Cardiac muscle cell (in vitro differentiated cells and primary cell): ENCODE results near the gene EFCAB12. TPM values are rescaled to one million over a fixed set of nuclear protein-coding genes. Genes with fewer than 3 reads are reported as not detected.

Source experiments
- DNase-seq, 2 donors: peaks; one replicate each; pipeline versions ENCODE4 v3.0.0 to v3.0.0-alpha.2; 2010 to 2017; ENCODE audit warnings: low read depth in 1 of 2, low spot score in 1 of 2
- H3K27ac ChIP-seq: fragments of 200-600 bp; sonication (generic); 2 replicates; pipeline ENCODE4 v1.5.1; 2016
- H3K27me3 ChIP-seq: fragments of 200-600 bp; sonication (generic); 2 replicates; pipeline ENCODE4 v1.6.0; 2016; ENCODE audit warnings: control low read depth
- H3K36me3 ChIP-seq: fragments of 200-600 bp; sonication (generic); 2 replicates; pipeline ENCODE4 v1.5.1; 2016; ENCODE audit warnings: control low read depth
- H3K4me1 ChIP-seq: fragments of 200-600 bp; sonication (generic); 2 replicates; pipeline ENCODE4 v1.8.1; 2017; ENCODE audit warnings: low read depth, mild to moderate bottlenecking, mixed run types
- H3K4me3 ChIP-seq: fragments of 200-600 bp; sonication (generic); 2 replicates; pipeline ENCODE4 v1.5.1; 2016; ENCODE audit warnings: mild to moderate bottlenecking
- H3K9me3 ChIP-seq: fragments of 200-600 bp; sonication (generic); 2 replicates; pipeline ENCODE4 v1.5.1; 2017; ENCODE audit warnings: low read depth, mild to moderate bottlenecking, control low read depth
- polyA plus RNA-seq: library from polyadenylated mRNA; unstranded; fragments of >200 nt; fragmentation: Nextera tagmentation; extraction: Ambion mirVana; gene quantifications from 2 replicates; pipeline ENCODE4 v1.2.1, GENCODE V29; 2016
- total RNA-seq: library from RNA; depleted of rRNA; stranded (reverse); fragments of >200 nt; gene quantifications from 2 replicates; pipeline ENCODE4 v1.2.3, GENCODE V29; 2016
- TF ChIP-seq, protein P1 (sequence below): IDR thresholded peaks from 2 replicates; pipeline ENCODE4 v1.5.1; 2012; ENCODE audit warnings: low read depth, mild to moderate bottlenecking, low read length

Gene EFCAB12
- total and polyA plus RNA-seq, 2 experiments from 2014 or later = 0.48 to 1.7 TPM

- H3K9me3 ChIP-seq = no peaks in the 10 kb centered on the region
- TF ChIP-seq, protein P1, sequence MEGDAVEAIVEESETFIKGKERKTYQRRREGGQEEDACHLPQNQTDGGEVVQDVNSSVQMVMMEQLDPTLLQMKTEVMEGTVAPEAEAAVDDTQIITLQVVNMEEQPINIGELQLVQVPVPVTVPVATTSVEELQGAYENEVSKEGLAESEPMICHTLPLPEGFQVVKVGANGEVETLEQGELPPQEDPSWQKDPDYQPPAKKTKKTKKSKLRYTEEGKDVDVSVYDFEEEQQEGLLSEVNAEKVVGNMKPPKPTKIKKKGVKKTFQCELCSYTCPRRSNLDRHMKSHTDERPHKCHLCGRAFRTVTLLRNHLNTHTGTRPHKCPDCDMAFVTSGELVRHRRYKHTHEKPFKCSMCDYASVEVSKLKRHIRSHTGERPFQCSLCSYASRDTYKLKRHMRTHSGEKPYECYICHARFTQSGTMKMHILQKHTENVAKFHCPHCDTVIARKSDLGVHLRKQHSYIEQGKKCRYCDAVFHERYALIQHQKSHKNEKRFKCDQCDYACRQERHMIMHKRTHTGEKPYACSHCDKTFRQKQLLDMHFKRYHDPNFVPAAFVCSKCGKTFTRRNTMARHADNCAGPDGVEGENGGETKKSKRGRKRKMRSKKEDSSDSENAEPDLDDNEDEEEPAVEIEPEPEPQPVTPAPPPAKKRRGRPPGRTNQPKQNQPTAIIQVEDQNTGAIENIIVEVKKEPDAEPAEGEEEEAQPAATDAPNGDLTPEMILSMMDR = no peak
- DNase-seq = no peak
- H3K36me3 ChIP-seq = no peaks in the 10 kb centered on the region
- peaks cover 11% of the 10 kb centered on the region for H3K4me1 ChIP-seq
- no peaks in the 10 kb centered on the region for H3K27me3 ChIP-seq
- H3K4me3 ChIP-seq = no peak overlapping the region
- H3K27ac ChIP-seq = no peak overlapping the region
Observed at GRCh38 chr3:129352650-129353588, 75.5 kb downstream of the EFCAB12 start.

DNA sequence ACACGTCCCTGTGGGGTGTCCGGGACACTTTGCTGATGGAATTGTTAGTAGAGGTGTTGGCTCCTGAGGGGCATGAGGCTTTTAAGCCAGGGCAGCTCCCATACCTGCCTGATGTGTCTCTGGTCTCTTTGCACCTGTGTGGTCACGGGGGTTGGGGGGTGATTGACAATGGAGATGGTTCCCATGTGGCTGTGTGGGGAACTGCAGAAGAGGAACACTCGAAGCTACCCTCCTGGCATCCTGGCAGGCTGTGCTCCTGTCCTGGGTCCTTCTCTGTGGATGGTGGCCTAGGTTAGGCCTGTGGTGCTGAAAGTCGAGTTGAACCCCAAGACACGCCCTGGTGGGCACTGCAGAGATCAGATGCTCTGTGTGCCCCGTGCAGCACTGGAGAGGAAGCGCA lies 76.4 kb downstream of the EFCAB12 start:
- no peak for DNase-seq
- no peaks in the 10 kb centered on the region for H3K9me3 ChIP-seq

More for the DNA sequence above, 76.4 kb downstream of the EFCAB12 start:
- Histone ChIP-seq H3K4me3 (no peak overlapping the region), H3K27me3 (no peaks in the 10 kb centered on the region), H3K4me1 (peaks cover 11% of the 10 kb centered on the region), H3K27ac (no peak overlapping the region), H3K36me3 (no peaks in the 10 kb centered on the region)
- TF ChIP-seq, protein P1 = peak; percentile 19

Other genes with a start within 250 kb of the EFCAB12 start
- 285 and 377 TPM in 2 replicates for gene CNBP, start 244.7 kb downstream of the EFCAB12 start, total RNA-seq
- 448 and 619 TPM in 2 replicates for gene CNBP, start 244.7 kb downstream of the EFCAB12 start, polyA plus RNA-seq
- 114 and 137 TPM in 2 replicates for gene COPG1, start 179.0 kb downstream of the EFCAB12 start, total RNA-seq
- gene COPG1, start 179.0 kb downstream of the EFCAB12 start, polyA plus RNA-seq = 128 and 154 TPM in 2 replicates
- 45.2 and 50.9 TPM in 2 replicates for gene HMCES, start 149.8 kb downstream of the EFCAB12 start, total RNA-seq
- gene HMCES, start 149.8 kb downstream of the EFCAB12 start, polyA plus RNA-seq = 53.0 and 59.8 TPM in 2 replicates
- gene MBD4, start 11.3 kb upstream of the EFCAB12 start, total RNA-seq = 16.2 and 30.0 TPM in 2 replicates
- gene MBD4, start 11.3 kb upstream of the EFCAB12 start, polyA plus RNA-seq = 39.8 and 60.8 TPM in 2 replicates
- 28.3 and 31.5 TPM in 2 replicates for gene IFT122, start 11.6 kb upstream of the EFCAB12 start, total RNA-seq
- 21.9 and 40.0 TPM in 2 replicates for gene IFT122, start 11.6 kb upstream of the EFCAB12 start, polyA plus RNA-seq
- not detected in 2 replicates for gene RHO, start 100.0 kb upstream of the EFCAB12 start, total RNA-seq
- not detected in 2 replicates for gene RHO, start 100.0 kb upstream of the EFCAB12 start, polyA plus RNA-seq
- gene H1-8, start 114.5 kb upstream of the EFCAB12 start, total RNA-seq = not detected in 2 replicates
- not detected in 2 replicates for gene H1-8, start 114.5 kb upstream of the EFCAB12 start, polyA plus RNA-seq
- 24.6 and 56.5 TPM in 2 replicates for gene PLXND1, start 178.0 kb upstream of the EFCAB12 start, total RNA-seq
- 15.0 and 30.3 TPM in 2 replicates for gene PLXND1, start 178.0 kb upstream of the EFCAB12 start, polyA plus RNA-seq